ENCODE results near the gene UGT1A7.

The UGT1A7 gene

GRCh38 chr2:233764761-233765160 lies 83.1 kb downstream of the UGT1A7 start:
- DNase-seq, result no peak

- no peak for DNase-seq
These were observed 84.7 kb downstream of the UGT1A7 start for GRCh38 chr2:233766416-233766815.

GRCh38 chr2:233768076-233768475 lies 86.4 kb downstream of the UGT1A7 start:
- no peak for DNase-seq

- DNase-seq, result no peak
These were observed 87.6 kb downstream of the UGT1A7 start for GRCh38 chr2:233769260-233769659.

GRCh38 chr2:233772153-233772552 lies 90.5 kb downstream of the UGT1A7 start:
- no peak for DNase-seq

GRCh38 chr2:233772583-233772982 lies 90.9 kb downstream of the UGT1A7 start:
- no peak for DNase-seq

- DNase-seq, result no peak
These were observed 92.2 kb downstream of the UGT1A7 start for GRCh38 chr2:233773854-233774253.

- no peak for DNase-seq
These were observed 93.7 kb downstream of the UGT1A7 start for GRCh38 chr2:233775414-233775813.

GRCh38 chr2:233778030-233778429 lies 96.3 kb downstream of the UGT1A7 start, which contains the start of gene MROH2A:
MROH2A (plus strand) TSS chr2:233778330; CDS start chr2:233779359, 1,029 bp downstream.
- DNase-seq, result no peak

- DNase-seq, result no peak
These were observed 98.0 kb downstream of the UGT1A7 start for GRCh38 chr2:233779722-233780121.

- DNase-seq, result no peak
These were observed 99.1 kb downstream of the UGT1A7 start for GRCh38 chr2:233780771-233781170.

GRCh38 chr2:233789554-233789953 lies 107.9 kb downstream of the UGT1A7 start:
- no peak for DNase-seq

GRCh38 chr2:233791151-233791882 lies 109.6 kb downstream of the UGT1A7 start:
- no peak for DNase-seq

GRCh38 chr2:233791883-233792329 lies 110.2 kb downstream of the UGT1A7 start:
- no peak for DNase-seq

GRCh38 chr2:233792720-233793119 lies 111.0 kb downstream of the UGT1A7 start:
- DNase-seq, result no peak

GRCh38 chr2:233793465-233794127 lies 111.9 kb downstream of the UGT1A7 start:
- no peak for DNase-seq

GRCh38 chr2:233794128-233794658 lies 112.5 kb downstream of the UGT1A7 start:
- no peak for DNase-seq

- no peak for DNase-seq
These were observed 114.1 kb downstream of the UGT1A7 start for GRCh38 chr2:233795735-233796171.

- DNase-seq, result no peak
These were observed 114.6 kb downstream of the UGT1A7 start for GRCh38 chr2:233796254-233796653.

- no peak for DNase-seq
These were observed 116.8 kb downstream of the UGT1A7 start for GRCh38 chr2:233798335-233799086.

- DNase-seq, result no peak
These were observed 117.5 kb downstream of the UGT1A7 start for GRCh38 chr2:233799087-233799665.

GRCh38 chr2:233799716-233800115 lies 118.0 kb downstream of the UGT1A7 start:
- no peak for DNase-seq

- DNase-seq, result no peak
These were observed 118.5 kb downstream of the UGT1A7 start for GRCh38 chr2:233800208-233800607.

Data from T-helper 1 cell (primary cell).